Esophagus muscularis mucosa (tissue), 4 donors: Measurements from ENCODE around the gene GRM4. TPM values are rescaled to one million over a fixed set of nuclear protein-coding genes. Genes with fewer than 3 reads are reported as not detected.

ENCODE experiments used
- DNase-seq: peaks from one replicate; pipeline ENCODE4 v3.0.0-alpha.2; 2017; ENCODE audit errors: extremely low spot score
- H3K27ac ChIP-seq, 4 donors: fragments of 200-600 bp; sonication (generic); replicated peaks in 1 of 4; 1 replicate in 3 of 4; 2 replicates in 1 of 4; pipeline ENCODE4 v1.5.1; 2016 to 2019; ENCODE audit warnings: mild to moderate bottlenecking in 1 of 4
- H3K27me3 ChIP-seq, 4 donors: fragments of 200-600 bp; sonication (generic); one replicate each; pipeline versions ENCODE4 v1.5.1 to v1.6.0; 2016 to 2019
- H3K36me3 ChIP-seq, 4 donors: fragments of 200-600 bp; sonication (generic); one replicate each; pipeline ENCODE4 v1.5.1; 2016 to 2019
- H3K4me1 ChIP-seq, 4 donors: fragments of 200-600 bp; sonication (generic); one replicate each; pipeline ENCODE4 v1.5.1; 2016 to 2019
- H3K4me3 ChIP-seq, 4 donors: fragments of 200-600 bp; sonication (generic); 1 replicate in 2 of 4; 2 replicates in 2 of 4; pipeline ENCODE4 v1.5.1; 2016 to 2019; ENCODE audit warnings: mild to moderate bottlenecking in 4 of 4, moderate library complexity in 1 of 4
- H3K9me3 ChIP-seq, 4 donors: fragments of 200-600 bp; sonication (generic); 1 replicate in 3 of 4; 2 replicates in 1 of 4; pipeline ENCODE4 v1.5.1; 2016 to 2019
- CTCF ChIP-seq, 3 experiments: fragments of 200-600 bp in 2 of 3; fragments of 450-650 bp in 1 of 3; sonication (generic) in 2 of 3; IDR thresholded peaks; one replicate each; pipeline ENCODE4 v1.5.1; 2017 to 2019; ENCODE audit warnings: antibody characterized with exemption in 3 of 3, mild to moderate bottlenecking in 2 of 3, moderate library complexity in 1 of 3
- EP300 ChIP-seq: sonication (generic); formaldehyde crosslinking; IDR thresholded peaks from one replicate; pipeline ENCODE4 v1.6.1; 2017; ENCODE audit warnings: antibody characterized with exemption
- POLR2A ChIP-seq: fragments of 450-650 bp; IDR thresholded peaks from one replicate; pipeline ENCODE4 v1.6.1; 2017; ENCODE audit warnings: antibody characterized with exemption, moderate library complexity, mild to moderate bottlenecking, low read depth
- POLR2AphosphoS5 ChIP-seq, 2 donors: sonication (generic); formaldehyde crosslinking; IDR thresholded peaks; one replicate each; pipeline ENCODE4 v1.6.1; 2017; ENCODE audit warnings: antibody characterized with exemption in 2 of 2
- WGBS: methylation state at CpG from one replicate; pipeline ENCODE4 v1.1.5; 2018; 5-methylcytosine and 5-hydroxymethylcytosine counted together
- intact Hi-C: fragments of 100-400 bp; cut with DNase I; formaldehyde crosslinking; loops from one replicate; pipeline ENCODE4 v1.15.1; 2023
- total RNA-seq, 4 donors: library from RNA; depleted of rRNA; stranded (reverse); fragments of >200 nt; gene quantifications; one replicate each; pipeline versions ENCODE4 v1.1.0 to v1.2.1, GENCODE V29; 2016

The GRM4 gene
- total RNA-seq, 4 donors from 2014 or later = not detected

GRCh38 chr6:34149831-34150400, 4.0 kb upstream of the GRM4 start:
- no peak overlapping the region for H3K27ac ChIP-seq
- no peaks in the 10 kb centered on the region for H3K9me3 ChIP-seq
- no peak overlapping the region for H3K4me3 ChIP-seq
- H3K36me3 ChIP-seq = no peaks in the 10 kb centered on the region
- intact Hi-C loops = loop anchor here (5.0 to 10.0 kb wide), 2 partner anchors 95 to 408 kb away; no protein-coding TSS in a partner anchor
- DNase-seq = no peak
- 80% methylated on average over 4 of the region's 4 CpGs for WGBS
- peaks cover 10 to 21% (median 18%) of the 10 kb centered on the region in 4 donors for H3K4me1 ChIP-seq
- no peak for TF ChIP-seq CTCF (IDR thresholded peaks at IDR 0.05)
- TF ChIP-seq POLR2A = no peak
- no peak for TF ChIP-seq POLR2AphosphoS5 (IDR thresholded peaks at IDR 0.05)
- no peak for TF ChIP-seq EP300
- peaks cover 4 to 98% (median 27%) of the 10 kb centered on the region in 4 donors for H3K27me3 ChIP-seq

- Histone ChIP-seq H3K27ac (no peak overlapping the region), H3K27me3 (peaks cover 0 to 98% (median 29%) of the 10 kb centered on the region in 4 donors), H3K36me3 (no peaks in the 10 kb centered on the region), H3K4me3 (no peak overlapping the region), H3K4me1 (peaks cover 10 to 21% (median 18%) of the 10 kb centered on the region in 4 donors), H3K9me3 (no peaks in the 10 kb centered on the region)
- TF ChIP-seq CTCF (IDR thresholded peaks at IDR 0.05) (no peak), POLR2A (no peak), EP300 (no peak), POLR2AphosphoS5 (IDR thresholded peaks at IDR 0.05) (no peak)
- DNase-seq = no peak
- intact Hi-C loops = loop anchor here (10.0 kb wide), 1 partner anchor 95 kb away; no protein-coding TSS in a partner anchor
- WGBS = 76% methylated on average over 2 of the region's 5 CpGs
These were observed 3.5 kb upstream of the GRM4 start for GRCh38 chr6:34149452-34149810.

- Histone ChIP-seq H3K4me1 (peaks cover 16 to 23% (median 22%) of the 10 kb centered on the region in 4 donors), H3K9me3 (no peaks in the 10 kb centered on the region), H3K4me3 (no peak overlapping the region), H3K27ac (no peak overlapping the region), H3K36me3 (no peaks in the 10 kb centered on the region), H3K27me3 (peaks cover 0 to 98% (median 31%) of the 10 kb centered on the region in 4 donors)
- no peak for DNase-seq
- no peak for TF ChIP-seq CTCF (IDR thresholded peaks at IDR 0.05)
- TF ChIP-seq EP300 = no peak
- TF ChIP-seq POLR2AphosphoS5 (IDR thresholded peaks at IDR 0.05) = no peak
- no peak for TF ChIP-seq POLR2A
- WGBS = 77% methylated on average over 8 of the region's 8 CpGs
- intact Hi-C loops = loop anchor here (10.0 kb wide), 1 partner anchor 94 kb away; no protein-coding TSS in a partner anchor
These were observed 3.0 kb upstream of the GRM4 start for GRCh38 chr6:34148631-34149451.

- no peaks in the 10 kb centered on the region for H3K9me3 ChIP-seq
- H3K4me1 ChIP-seq = peaks cover 22 to 31% (median 29%) of the 10 kb centered on the region in 4 donors
- intact Hi-C loops = loop anchor here (10.0 kb wide), 1 partner anchor 93 kb away; no protein-coding TSS in a partner anchor
- H3K36me3 ChIP-seq = no peaks in the 10 kb centered on the region
- H3K4me3 ChIP-seq = no peak overlapping the region
- TF ChIP-seq EP300 (no peak), CTCF (IDR thresholded peaks at IDR 0.05) (no peak), POLR2AphosphoS5 (IDR thresholded peaks at IDR 0.05) (no peak), POLR2A (no peak)
- no peak for DNase-seq
- 61% methylated on average over 11 of the region's 13 CpGs for WGBS
- H3K27me3 ChIP-seq = peaks cover 0 to 98% (median 36%) of the 10 kb centered on the region in 4 donors
- no peak overlapping the region for H3K27ac ChIP-seq
These were observed 2.2 kb upstream of the GRM4 start for GRCh38 chr6:34147906-34148630.
